ENCODE data around the gene MCTP1.

MCTP1 gene

GRCh38 chr5:95181644-95182043, 103.2 kb downstream of the MCTP1 start:
- H3K27ac ChIP-seq (ENCODE audit: low read length), result no peak overlapping the region
- no peaks in the 10 kb centered on the region for H3K9me3 ChIP-seq (replicated peaks; ENCODE audit: insufficient read depth, low read length)
- no peaks in the 10 kb centered on the region for H3K27me3 ChIP-seq (replicated peaks; ENCODE audit: insufficient read depth, low read length)
- no peak overlapping the region for H3K4me3 ChIP-seq (ENCODE audit: low read length)
- no peaks in the 10 kb centered on the region for H4K20me1 ChIP-seq (ENCODE audit: insufficient read depth, low read length)
- TF ChIP-seq EZH2 (optimal IDR thresholded peaks at IDR 0.05; ENCODE audit: low read depth, low read length) (no peak), CTCF (IDR thresholded peaks at IDR 0.05; ENCODE audit: low read length) (no peak), EZH2phosphoT487 (IDR thresholded peaks at IDR 0.05; ENCODE audit: low read length) (no peak)
- no peaks in the 10 kb centered on the region for H3K36me3 ChIP-seq (replicated peaks; ENCODE audit: insufficient read depth, low read length)
- H3K4me1 ChIP-seq (ENCODE audit: low read length), result no peaks in the 10 kb centered on the region
- no peak overlapping the region for H3K9ac ChIP-seq (ENCODE audit: low read length)
- no peaks in the 10 kb centered on the region for H3K79me2 ChIP-seq (ENCODE audit: low read length)
- no peak for DNase-seq
- no peaks in the 10 kb centered on the region for H3F3A ChIP-seq (ENCODE audit: insufficient read depth, low read length)
- no peak overlapping the region for H3K4me2 ChIP-seq (ENCODE audit: low read depth, low read length)
- no peaks in the 10 kb centered on the region for H3K9me2 ChIP-seq (replicated peaks; ENCODE audit: insufficient read depth, low read length)
- no peak overlapping the region for H2AFZ ChIP-seq (ENCODE audit: low read length)

- no peaks in the 10 kb centered on the region for H3K9me2 ChIP-seq (replicated peaks; ENCODE audit: insufficient read depth, low read length)
- H3K4me2 ChIP-seq (ENCODE audit: low read depth, low read length), result no peak overlapping the region
- TF ChIP-seq EZH2 (optimal IDR thresholded peaks at IDR 0.05; ENCODE audit: low read depth, low read length) (no peak), CTCF (IDR thresholded peaks at IDR 0.05; ENCODE audit: low read length) (no peak), EZH2phosphoT487 (IDR thresholded peaks at IDR 0.05; ENCODE audit: low read length) (no peak)
- no peaks in the 10 kb centered on the region for H3K79me2 ChIP-seq (ENCODE audit: low read length)
- no peaks in the 10 kb centered on the region for H4K20me1 ChIP-seq (ENCODE audit: insufficient read depth, low read length)
- no peak overlapping the region for H3K27ac ChIP-seq (ENCODE audit: low read length)
- no peaks in the 10 kb centered on the region for H3F3A ChIP-seq (ENCODE audit: insufficient read depth, low read length)
- H3K4me3 ChIP-seq (ENCODE audit: low read length), result no peak overlapping the region
- H2AFZ ChIP-seq (ENCODE audit: low read length), result no peak overlapping the region
- H3K9ac ChIP-seq (ENCODE audit: low read length), result no peak overlapping the region
- DNase-seq, result no peak
- no peaks in the 10 kb centered on the region for H3K27me3 ChIP-seq (replicated peaks; ENCODE audit: insufficient read depth, low read length)
- H3K4me1 ChIP-seq (ENCODE audit: low read length), result no peaks in the 10 kb centered on the region
- H3K36me3 ChIP-seq (replicated peaks; ENCODE audit: insufficient read depth, low read length), result no peaks in the 10 kb centered on the region
- H3K9me3 ChIP-seq (replicated peaks; ENCODE audit: insufficient read depth, low read length), result no peaks in the 10 kb centered on the region
Observed at GRCh38 chr5:95178046-95178651, 106.7 kb downstream of the MCTP1 start.

GRCh38 chr5:95177456-95177855, 107.4 kb downstream of the MCTP1 start:
- Histone ChIP-seq H3K27ac (ENCODE audit: low read length) (no peak overlapping the region), H3K4me3 (ENCODE audit: low read length) (no peak overlapping the region), H3K4me2 (ENCODE audit: low read depth, low read length) (no peak overlapping the region), H3K79me2 (ENCODE audit: low read length) (no peaks in the 10 kb centered on the region), H3K4me1 (ENCODE audit: low read length) (no peaks in the 10 kb centered on the region), H3K27me3 (replicated peaks; ENCODE audit: insufficient read depth, low read length) (no peaks in the 10 kb centered on the region), H3K9ac (ENCODE audit: low read length) (no peak overlapping the region), H3K9me2 (replicated peaks; ENCODE audit: insufficient read depth, low read length) (no peaks in the 10 kb centered on the region), H3K36me3 (replicated peaks; ENCODE audit: insufficient read depth, low read length) (no peaks in the 10 kb centered on the region), H2AFZ (ENCODE audit: low read length) (no peak overlapping the region), H4K20me1 (ENCODE audit: insufficient read depth, low read length) (no peaks in the 10 kb centered on the region), H3K9me3 (replicated peaks; ENCODE audit: insufficient read depth, low read length) (no peaks in the 10 kb centered on the region), H3F3A (ENCODE audit: insufficient read depth, low read length) (no peaks in the 10 kb centered on the region)
- DNase-seq, result no peak
- TF ChIP-seq EZH2phosphoT487 (IDR thresholded peaks at IDR 0.05; ENCODE audit: low read length), result no peak
- TF ChIP-seq EZH2 (optimal IDR thresholded peaks at IDR 0.05; ENCODE audit: low read depth, low read length), result no peak
- no peak for TF ChIP-seq CTCF (IDR thresholded peaks at IDR 0.05; ENCODE audit: low read length)

Measured in MM.1S (cell line).